Upper lobe of left lung (tissue), 6 donors: ENCODE results near the gene LSR. TPM values are rescaled to one million over a fixed set of nuclear protein-coding genes. Genes with fewer than 3 reads are reported as not detected.

Source experiments
- ATAC-seq, 2 donors: fragments of 200-7000 bp; cut with Tn5 transposase; one replicate each; pipeline ENCODE4 v1.9.1; 2022; ENCODE audit warnings: mild to moderate bottlenecking in 2 of 2, moderate library complexity in 2 of 2; ENCODE audit not compliant: low FRiP score in 2 of 2
- DNase-seq, 2 donors: peaks; one replicate each; pipeline ENCODE4 v3.0.0-alpha.2; 2019 to 2020
- H3K27ac ChIP-seq, 4 donors: fragments of 200-600 bp; sonication (generic); one replicate each; pipeline ENCODE4 v1.5.1; 2016 to 2019
- H3K27me3 ChIP-seq, 4 donors: fragments of 200-600 bp; sonication (generic); one replicate each; pipeline ENCODE4 v1.5.1; 2017 to 2019
- H3K36me3 ChIP-seq, 4 donors: fragments of 200-600 bp; sonication (generic); one replicate each; pipeline ENCODE4 v1.5.1; 2016 to 2019
- H3K4me1 ChIP-seq, 4 donors: fragments of 200-600 bp; sonication (generic); one replicate each; pipeline ENCODE4 v1.5.1; 2018 to 2019
- H3K4me3 ChIP-seq, 4 donors: fragments of 200-600 bp; sonication (generic); one replicate each; pipeline ENCODE4 v1.5.1; 2017 to 2019; ENCODE audit warnings: mild to moderate bottlenecking in 2 of 4, moderate library complexity in 1 of 4
- H3K9me3 ChIP-seq, 4 donors: fragments of 200-600 bp; sonication (generic); one replicate each; pipeline ENCODE4 v1.5.1; 2018 to 2019
- EP300 ChIP-seq, 4 donors: sonication (generic); formaldehyde crosslinking; IDR thresholded peaks; one replicate each; pipeline ENCODE4 v1.5.1; 2017; ENCODE audit warnings: antibody characterized with exemption in 4 of 4, control low read depth in 2 of 4
- POLR2A ChIP-seq, 4 donors: fragments of 450-650 bp; IDR thresholded peaks; one replicate each; pipeline ENCODE4 v1.5.1; 2016 to 2017; ENCODE audit warnings: antibody characterized with exemption in 4 of 4, mild to moderate bottlenecking in 2 of 4
- POLR2AphosphoS5 ChIP-seq, 2 donors: sonication (generic); formaldehyde crosslinking; IDR thresholded peaks; one replicate each; pipeline ENCODE4 v1.5.1; 2017; ENCODE audit warnings: antibody characterized with exemption in 2 of 2
- WGBS, 2 donors: methylation state at CpG; one replicate each; pipeline ENCODE4 v1.1.5; 2017 to 2018; 5-methylcytosine and 5-hydroxymethylcytosine counted together
- total RNA-seq, 6 donors: library from RNA; depleted of rRNA in 4 of 6; stranded (reverse); fragments of >200 nt in 4 of 6; gene quantifications; one replicate each; pipeline versions ENCODE4 v1.1.0 to v1.2.1, GENCODE V29; 2016 to 2021
- TF ChIP-seq, protein P1 (sequence below), 6 experiments: fragments of 450-650 bp in 4 of 6; fragments of 200-600 bp in 2 of 6; sonication (generic) in 2 of 6; IDR thresholded peaks; one replicate each; pipeline ENCODE4 v1.5.1; 2016 to 2019; ENCODE audit warnings: antibody characterized with exemption in 6 of 6
- donor health status: DM: no; HTN: no; CAD: no; lungs with moderate emphysema.
- donor health status: DM: no; HTN: yes; CAD: no; lungs with severe emphysema.

LSR gene
- total RNA-seq, 6 donors from 2014 or later: 54.5 to 151 (median 76.5) TPM

DNA sequence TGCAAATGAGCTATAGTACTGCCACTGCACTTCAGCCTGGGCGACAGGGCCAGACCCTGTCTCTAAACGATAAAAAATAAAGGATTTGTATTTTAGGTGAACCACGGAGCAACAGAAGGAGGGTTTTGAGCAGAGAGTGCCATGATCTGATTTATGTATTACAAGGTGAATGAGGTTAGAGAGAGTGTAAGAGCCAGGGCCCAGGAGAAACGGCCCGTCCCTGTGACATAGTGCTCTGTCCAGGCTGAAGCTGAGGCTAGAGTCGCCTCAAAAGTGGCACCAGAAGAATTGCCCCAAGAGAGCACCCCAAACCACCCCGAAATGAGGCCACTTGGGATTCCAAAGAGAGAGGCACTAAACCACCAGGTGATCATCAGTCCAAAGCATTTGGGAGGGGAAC, 60.1 kb downstream of the LSR start:
- 72 to 82% methylated on average over 7 of the region's 7 CpGs for WGBS, 2 donors
- DNase-seq (no peak), ATAC-seq (no peak)
- H3K9me3 ChIP-seq: no peaks in the 10 kb centered on the region
- H3K27me3 ChIP-seq: no peaks in the 10 kb centered on the region
- peak overlapping the region in 2 of 4 donors; percentile 56 to 66 for H3K27ac ChIP-seq
- H3K4me3 ChIP-seq: no peak overlapping the region
- TF ChIP-seq POLR2AphosphoS5 (IDR thresholded peaks at IDR 0.05) (no peak), EP300 (IDR thresholded peaks at IDR 0.05) (no peak), POLR2A (IDR thresholded peaks at IDR 0.05) (no peak)
- TF ChIP-seq, protein P1, sequence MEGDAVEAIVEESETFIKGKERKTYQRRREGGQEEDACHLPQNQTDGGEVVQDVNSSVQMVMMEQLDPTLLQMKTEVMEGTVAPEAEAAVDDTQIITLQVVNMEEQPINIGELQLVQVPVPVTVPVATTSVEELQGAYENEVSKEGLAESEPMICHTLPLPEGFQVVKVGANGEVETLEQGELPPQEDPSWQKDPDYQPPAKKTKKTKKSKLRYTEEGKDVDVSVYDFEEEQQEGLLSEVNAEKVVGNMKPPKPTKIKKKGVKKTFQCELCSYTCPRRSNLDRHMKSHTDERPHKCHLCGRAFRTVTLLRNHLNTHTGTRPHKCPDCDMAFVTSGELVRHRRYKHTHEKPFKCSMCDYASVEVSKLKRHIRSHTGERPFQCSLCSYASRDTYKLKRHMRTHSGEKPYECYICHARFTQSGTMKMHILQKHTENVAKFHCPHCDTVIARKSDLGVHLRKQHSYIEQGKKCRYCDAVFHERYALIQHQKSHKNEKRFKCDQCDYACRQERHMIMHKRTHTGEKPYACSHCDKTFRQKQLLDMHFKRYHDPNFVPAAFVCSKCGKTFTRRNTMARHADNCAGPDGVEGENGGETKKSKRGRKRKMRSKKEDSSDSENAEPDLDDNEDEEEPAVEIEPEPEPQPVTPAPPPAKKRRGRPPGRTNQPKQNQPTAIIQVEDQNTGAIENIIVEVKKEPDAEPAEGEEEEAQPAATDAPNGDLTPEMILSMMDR (IDR thresholded peaks at IDR 0.05): no peak
- H3K4me1 ChIP-seq: peaks cover 0 to 25% (median 12%) of the 10 kb centered on the region in 4 donors
- no peaks in the 10 kb centered on the region for H3K36me3 ChIP-seq

DNA sequence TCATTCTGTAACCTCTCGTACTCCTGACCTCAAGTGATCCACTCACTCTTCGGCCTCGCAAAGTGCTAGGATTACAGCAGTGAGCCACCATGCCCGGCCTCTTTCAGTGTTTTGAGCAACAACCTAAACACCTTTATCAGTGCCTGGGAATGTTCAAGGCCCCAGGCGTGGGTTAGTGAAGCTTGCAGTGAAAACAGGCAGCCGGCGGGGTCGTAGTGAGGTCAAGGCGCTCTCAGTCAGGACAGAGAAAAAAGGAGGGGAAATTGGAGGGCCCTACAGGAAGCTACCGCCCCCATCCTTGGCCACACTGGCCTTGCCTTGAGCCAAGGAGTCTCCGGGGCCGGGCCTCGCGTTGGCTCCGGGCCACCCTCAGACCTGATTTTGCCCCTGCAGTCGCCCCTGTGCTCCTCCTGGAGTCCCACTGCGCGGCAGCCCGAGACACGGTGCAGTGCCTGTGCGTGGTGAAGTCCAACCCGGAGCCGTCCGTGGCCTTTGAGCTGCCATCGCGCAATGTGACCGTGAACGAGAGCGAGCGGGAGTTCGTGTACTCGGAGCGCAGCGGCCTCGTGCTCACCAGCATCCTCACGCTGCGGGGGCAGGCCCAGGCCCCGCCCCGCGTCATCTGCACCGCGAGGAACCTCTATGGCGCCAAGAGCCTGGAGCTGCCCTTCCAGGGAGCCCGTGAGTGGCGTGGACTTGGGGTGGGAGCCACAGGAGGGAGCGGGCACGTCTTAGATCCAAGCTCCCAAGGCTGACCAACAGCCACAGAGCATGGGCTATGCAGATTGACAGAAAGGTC, 60.9 kb downstream of the LSR start:
- ATAC-seq (peak in 1 of 2 donors; percentile 19), DNase-seq (peak; percentile 42 to 79)
- H3K27ac ChIP-seq: peak overlapping the region in 2 of 4 donors; percentile 56 to 66
- TF ChIP-seq POLR2AphosphoS5 (IDR thresholded peaks at IDR 0.05) (no peak), EP300 (IDR thresholded peaks at IDR 0.05) (no peak)
- TF ChIP-seq, protein P1 (IDR thresholded peaks at IDR 0.05): no peak
- peaks cover 0 to 25% (median 12%) of the 10 kb centered on the region in 4 donors for H3K4me1 ChIP-seq
- no peaks in the 10 kb centered on the region for H3K36me3 ChIP-seq
- no peaks in the 10 kb centered on the region for H3K27me3 ChIP-seq
- H3K9me3 ChIP-seq: no peaks in the 10 kb centered on the region
- peak overlapping the region in 1 of 4 donors; percentile 23 for H3K4me3 ChIP-seq
- WGBS, 2 donors: 55 to 61% methylated on average over 11 to 39 of the region's 47 CpGs

DNA sequence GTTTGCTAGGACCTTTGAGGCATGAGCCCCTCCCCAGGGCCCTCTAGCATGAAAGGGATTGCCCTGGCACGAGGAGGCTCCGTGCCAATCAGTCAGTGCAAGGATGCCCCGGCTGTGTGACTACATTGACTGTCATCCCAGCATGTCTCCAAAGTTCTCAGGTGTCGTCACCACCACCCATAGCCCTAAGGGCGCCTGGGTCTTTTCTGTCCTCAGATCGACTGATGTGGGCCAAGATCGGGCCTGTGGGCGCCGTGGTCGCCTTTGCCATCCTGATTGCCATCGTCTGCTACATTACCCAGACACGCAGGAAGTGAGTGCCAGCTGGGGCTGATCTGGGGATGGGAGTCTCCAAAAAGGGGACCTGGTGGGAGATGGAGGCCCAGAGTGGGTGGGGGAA, 61.5 kb downstream of the LSR start:
- no peaks in the 10 kb centered on the region for H3K36me3 ChIP-seq
- peaks cover 0 to 25% (median 12%) of the 10 kb centered on the region in 4 donors for H3K4me1 ChIP-seq
- DNase-seq (peak in 1 of 2 donors; percentile 51), ATAC-seq (no peak)
- no peaks in the 10 kb centered on the region for H3K9me3 ChIP-seq
- H3K27me3 ChIP-seq: no peaks in the 10 kb centered on the region
- peak overlapping the region in 2 of 4 donors; percentile 56 to 66 for H3K27ac ChIP-seq
- H3K4me3 ChIP-seq: peak overlapping the region in 1 of 4 donors; percentile 23
- TF ChIP-seq POLR2AphosphoS5 (IDR thresholded peaks at IDR 0.05) (no peak), EP300 (IDR thresholded peaks at IDR 0.05) (no peak), POLR2A (IDR thresholded peaks at IDR 0.05) (no peak)
- TF ChIP-seq, protein P1 (IDR thresholded peaks at IDR 0.05): no peak
- WGBS, 2 donors: 50 to 58% methylated on average over 9 to 11 of the region's 12 CpGs

DNA sequence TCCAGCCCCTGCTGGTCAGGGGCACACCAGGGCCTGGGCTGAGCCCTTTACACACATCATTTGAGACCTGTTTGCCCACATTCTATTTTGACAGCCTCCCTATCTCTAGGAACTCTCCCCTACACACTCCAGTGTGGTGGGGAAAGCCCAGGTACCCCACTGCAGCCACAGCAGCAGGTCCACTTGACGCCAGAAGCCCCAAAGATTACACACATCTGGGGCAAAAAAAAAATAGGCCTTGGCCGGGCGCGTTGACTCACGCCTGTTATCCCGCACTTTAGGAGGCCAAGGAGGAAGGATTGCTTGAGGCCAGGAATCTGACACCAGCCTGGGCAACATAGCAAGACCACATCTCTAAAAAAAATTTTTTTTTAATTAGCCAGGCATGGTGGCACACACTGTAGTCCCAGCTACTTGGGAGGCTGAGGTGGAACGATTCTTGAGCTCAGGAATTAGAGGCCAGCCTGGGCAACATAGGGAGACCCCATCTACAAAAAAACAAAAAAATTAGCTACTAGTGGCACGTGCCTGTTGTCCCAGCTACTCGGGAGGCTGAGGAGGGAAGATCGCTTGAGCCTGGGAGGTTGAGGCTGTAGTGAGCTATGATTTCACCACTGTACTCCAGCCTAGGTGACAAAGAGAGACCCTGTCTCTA, 62.1 kb downstream of the LSR start:
- H3K27ac ChIP-seq: no peak overlapping the region
- H3K4me3 ChIP-seq: peak overlapping the region in 1 of 4 donors; percentile 23
- DNase-seq (no peak), ATAC-seq (no peak)
- no peaks in the 10 kb centered on the region for H3K36me3 ChIP-seq
- no peak for TF ChIP-seq POLR2AphosphoS5 (IDR thresholded peaks at IDR 0.05)
- TF ChIP-seq POLR2A (IDR thresholded peaks at IDR 0.05): no peak
- TF ChIP-seq EP300 (IDR thresholded peaks at IDR 0.05): no peak
- TF ChIP-seq, protein P1 (IDR thresholded peaks at IDR 0.05): no peak
- WGBS, 2 donors: 90 to 93% methylated on average over 10 of the region's 10 CpGs
- no peaks in the 10 kb centered on the region for H3K9me3 ChIP-seq
- peaks cover 0 to 25% (median 12%) of the 10 kb centered on the region in 4 donors for H3K4me1 ChIP-seq
- no peaks in the 10 kb centered on the region for H3K27me3 ChIP-seq
